ENCODE measurements around the gene CLIP3. TPM values are rescaled to one million over a fixed set of nuclear protein-coding genes. Genes with fewer than 3 reads are reported as not detected.
"Not testable (repeated sequence)": the region's sequence is repeated elsewhere in the genome, so short reads cannot be mapped to it uniquely, and the experiment has no call there.

CLIP3 gene
- total RNA-seq, 1 donor from 2014 or later, result 24.9 TPM

DNA sequence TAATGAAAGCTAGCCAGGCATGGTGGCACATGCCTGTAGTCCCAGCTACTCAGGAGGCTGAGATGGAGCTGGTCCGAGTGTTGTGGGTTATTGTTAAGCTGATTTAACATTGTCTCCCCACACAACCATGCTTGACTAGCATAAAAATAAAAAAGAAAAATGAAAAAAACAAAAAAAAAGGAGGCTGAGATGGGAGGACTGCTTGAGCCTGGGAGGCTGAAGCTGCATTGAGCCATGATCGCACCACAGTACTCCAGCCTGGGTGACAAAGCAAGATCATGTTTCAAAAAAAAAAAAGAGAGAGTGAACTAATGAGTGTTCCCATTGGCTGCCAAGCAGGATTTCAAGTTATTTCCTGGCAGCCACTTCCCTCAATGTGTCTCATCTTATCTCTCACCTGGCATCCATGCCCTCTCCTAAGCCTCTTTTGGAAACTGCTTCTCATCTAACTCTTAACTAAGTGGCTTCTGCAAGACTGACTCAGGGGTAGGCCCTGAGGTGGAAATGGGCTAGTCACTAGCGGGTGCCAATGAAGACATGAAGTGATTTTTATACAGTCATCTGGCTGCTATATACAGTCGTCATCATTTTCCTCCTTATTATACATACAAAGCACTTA lies 16.5 kb upstream of the CLIP3 start:
- DNase-seq (ENCODE audit: low spot score in 2 of 2) (no peak), FAIRE-seq (no peak)

DNA sequence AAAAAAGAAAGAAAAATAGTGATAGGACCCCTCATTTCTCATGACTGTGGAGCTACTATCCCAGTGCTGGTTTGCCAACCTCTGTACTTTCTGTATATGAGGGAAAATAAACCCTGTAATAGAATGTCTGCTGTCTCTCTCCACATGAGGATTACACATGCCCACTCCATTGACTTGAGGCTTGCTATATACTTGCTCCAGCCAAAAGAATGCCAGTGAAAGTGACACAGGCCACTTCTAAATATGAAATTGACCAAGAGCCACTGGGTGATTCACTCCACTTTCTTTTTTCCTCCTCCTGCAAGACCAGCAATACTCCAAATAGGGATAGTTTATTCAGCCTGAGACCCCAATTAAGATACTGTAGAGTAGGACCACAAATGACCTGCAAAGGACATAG lies 15.2 kb upstream of the CLIP3 start:
- FAIRE-seq (no peak), DNase-seq (ENCODE audit: low spot score in 2 of 2) (no peak)

DNA sequence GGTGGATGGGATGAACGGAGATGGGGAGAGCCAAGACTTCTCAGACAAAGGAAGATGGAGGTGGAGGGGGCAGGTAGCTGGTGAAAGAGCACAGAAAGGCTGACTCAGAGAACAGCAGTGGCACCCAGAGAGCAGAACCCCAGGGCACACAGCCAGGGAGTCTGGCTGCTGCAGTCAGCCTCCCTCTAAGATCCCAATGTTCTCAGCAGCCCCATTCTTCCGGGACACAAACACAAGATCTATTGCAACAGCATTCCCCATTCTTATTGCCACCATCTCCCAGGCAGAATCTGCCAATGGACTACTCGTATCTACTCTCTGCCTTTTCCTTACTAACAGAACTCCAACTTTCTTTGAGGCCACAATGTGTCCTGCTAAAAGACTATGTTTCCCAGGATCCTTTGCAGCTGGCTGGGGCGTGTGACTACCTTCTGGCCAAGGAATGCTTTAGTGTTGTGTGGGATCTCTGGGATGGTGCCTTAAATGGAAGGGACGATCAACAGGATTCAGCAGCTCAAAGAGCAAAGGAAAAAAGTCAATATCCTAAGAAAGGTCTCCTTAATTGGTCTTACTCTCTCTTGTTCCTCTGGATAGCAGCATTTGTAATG lies 13.9 kb upstream of the CLIP3 start:
- DNase-seq (ENCODE audit: low spot score in 2 of 2) (no peak), FAIRE-seq (no peak)

DNA sequence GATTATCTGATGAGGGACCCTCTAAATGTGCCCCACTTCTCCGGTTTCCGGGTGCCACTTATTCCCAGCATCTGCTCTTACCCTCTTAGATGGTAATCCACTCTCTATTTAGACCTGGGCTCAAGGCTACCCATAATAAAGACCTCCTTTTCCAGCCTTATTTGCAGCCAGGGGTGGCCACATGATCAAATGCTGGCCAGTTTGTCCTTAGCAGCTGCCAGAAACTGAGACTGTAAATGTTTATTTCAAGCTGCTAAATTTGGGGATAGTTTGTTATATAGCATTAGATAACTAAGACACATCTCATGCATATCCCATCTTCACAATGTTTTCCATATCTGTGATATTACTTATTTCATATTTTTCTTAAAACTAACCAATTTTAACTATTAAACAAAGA lies 11.3 kb upstream of the CLIP3 start:
- FAIRE-seq, result no peak
- DNase-seq (ENCODE audit: low spot score in 2 of 2), result no peak

DNA sequence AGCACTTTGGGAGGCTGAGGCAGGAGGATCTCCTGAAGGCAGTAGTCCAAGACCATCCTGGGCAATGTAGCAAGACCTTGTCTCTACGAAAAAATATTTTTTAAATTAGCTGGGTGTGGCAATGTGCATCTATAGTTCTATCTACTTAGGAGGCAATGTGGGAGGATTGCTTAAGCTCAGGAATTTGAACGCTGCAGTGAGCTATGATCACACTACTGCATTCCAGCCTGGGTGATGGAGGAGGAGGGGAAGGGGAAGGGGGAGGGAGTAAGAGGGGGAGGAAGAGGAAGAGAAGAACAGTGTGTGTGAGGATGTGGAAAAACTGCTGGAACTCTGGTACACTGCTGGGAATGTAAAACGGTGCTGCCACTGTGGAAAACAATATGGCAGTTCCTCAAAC lies 9.2 kb upstream of the CLIP3 start:
- DNase-seq (ENCODE audit: low spot score in 2 of 2), result no peak
- FAIRE-seq, result no peak

DNA sequence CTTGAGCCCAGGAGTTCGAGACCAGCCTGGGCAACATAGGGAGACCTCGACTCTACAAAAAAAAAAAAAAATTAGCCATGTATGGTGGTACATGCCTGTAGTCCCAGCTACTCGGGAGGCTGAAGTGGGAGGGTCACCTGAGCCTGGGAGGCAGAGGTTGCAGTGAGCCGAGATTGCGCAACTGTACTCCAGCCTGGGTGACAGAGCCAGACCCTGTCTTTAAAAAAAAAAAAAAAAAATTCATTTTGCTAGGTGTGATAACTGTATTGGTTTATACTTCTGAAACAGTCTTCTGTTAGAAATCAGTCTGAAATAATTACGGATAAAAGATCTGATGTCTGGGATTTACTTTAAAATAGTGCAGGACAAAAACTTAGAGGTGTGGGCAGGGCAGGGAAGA lies 8.4 kb upstream of the CLIP3 start:
- not testable (repeated sequence) for FAIRE-seq; DNase-seq (ENCODE audit: low spot score in 2 of 2)

DNA sequence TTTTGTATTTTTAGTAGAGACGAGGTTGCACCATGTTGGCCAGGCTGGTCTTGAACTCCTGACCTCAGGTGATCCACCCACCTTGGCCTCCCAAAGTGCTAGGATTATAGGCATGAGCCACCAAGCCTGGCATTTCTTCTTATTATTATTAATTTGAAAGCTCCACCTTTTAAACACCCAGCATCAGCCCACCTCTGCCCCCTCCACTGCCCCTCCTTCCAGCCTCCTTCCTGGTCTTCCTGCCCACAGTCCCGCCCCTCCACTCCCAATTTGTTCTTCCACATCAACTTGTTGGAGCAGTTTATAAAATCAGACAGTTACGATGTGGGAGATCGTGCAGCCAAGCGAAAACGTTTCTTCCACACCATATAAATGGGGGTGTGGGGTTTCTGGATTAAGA lies 7.8 kb upstream of the CLIP3 start:
- DNase-seq (ENCODE audit: low spot score in 2 of 2), result no peak
- no peak for FAIRE-seq

DNA sequence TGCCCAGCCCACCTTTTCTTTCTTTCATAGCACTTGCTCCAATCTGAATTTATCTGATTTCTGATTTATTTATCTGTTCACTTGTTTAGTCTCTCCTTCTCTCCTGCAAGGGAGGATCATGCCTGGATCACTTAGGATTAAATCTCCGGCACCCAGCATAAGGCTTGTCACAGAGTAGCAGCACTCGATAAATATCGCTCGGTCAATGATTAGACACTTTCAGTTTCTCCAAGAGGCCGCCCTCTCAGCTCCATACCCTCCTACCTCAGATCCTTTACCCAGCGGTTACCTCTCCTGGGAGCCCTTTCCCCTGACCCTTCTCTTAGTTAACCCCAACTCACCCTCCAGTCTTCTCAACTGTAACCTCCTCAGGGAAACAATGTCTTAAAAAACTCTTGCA lies 1.4 kb downstream of the CLIP3 start:
- no peak for FAIRE-seq
- no peak for DNase-seq (ENCODE audit: low spot score in 2 of 2)

DNA sequence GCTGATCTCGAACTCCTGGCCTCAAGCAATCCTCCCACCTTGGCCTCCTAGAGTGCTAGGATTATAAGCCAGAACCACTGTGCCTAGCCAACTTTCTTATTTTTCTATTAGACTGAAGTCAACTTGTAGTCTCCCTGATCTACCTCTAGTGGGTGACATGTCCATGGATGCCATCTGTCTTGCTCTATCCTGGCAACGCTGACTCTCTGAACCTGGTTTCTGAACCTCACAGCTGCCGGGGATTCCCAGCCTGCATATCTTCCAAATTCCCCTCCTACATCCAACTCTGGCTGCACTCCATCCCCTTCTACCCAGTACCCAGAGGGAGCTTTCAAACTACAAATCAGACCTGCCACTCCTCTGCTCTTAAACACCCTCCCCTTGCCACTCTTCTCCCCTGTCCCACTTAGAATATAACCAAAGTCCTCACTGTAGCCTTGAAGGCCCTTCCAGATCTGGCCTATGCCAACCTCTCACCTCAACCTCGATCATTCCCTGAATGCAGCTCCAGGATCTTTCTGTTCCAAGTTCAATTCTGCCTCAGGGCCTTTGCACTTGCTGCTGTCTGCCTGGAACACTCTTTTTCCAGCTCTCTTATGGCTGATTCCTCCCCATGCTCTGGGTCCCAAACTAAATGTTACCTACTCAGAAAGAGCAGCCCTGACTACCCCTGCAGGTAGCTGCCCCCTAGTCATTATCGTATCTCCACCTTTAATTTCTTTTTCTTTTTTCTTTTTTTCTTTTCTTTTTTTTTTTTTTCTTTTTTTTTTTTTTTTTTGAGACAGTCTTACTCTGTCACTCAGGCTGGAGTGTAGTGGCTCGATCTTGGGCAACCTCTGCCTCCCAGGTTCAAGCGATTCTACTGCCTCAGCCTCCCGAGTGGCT lies 2.2 kb downstream of the CLIP3 start:
- FAIRE-seq (no peak), DNase-seq (ENCODE audit: low spot score in 2 of 2) (no peak)

DNA sequence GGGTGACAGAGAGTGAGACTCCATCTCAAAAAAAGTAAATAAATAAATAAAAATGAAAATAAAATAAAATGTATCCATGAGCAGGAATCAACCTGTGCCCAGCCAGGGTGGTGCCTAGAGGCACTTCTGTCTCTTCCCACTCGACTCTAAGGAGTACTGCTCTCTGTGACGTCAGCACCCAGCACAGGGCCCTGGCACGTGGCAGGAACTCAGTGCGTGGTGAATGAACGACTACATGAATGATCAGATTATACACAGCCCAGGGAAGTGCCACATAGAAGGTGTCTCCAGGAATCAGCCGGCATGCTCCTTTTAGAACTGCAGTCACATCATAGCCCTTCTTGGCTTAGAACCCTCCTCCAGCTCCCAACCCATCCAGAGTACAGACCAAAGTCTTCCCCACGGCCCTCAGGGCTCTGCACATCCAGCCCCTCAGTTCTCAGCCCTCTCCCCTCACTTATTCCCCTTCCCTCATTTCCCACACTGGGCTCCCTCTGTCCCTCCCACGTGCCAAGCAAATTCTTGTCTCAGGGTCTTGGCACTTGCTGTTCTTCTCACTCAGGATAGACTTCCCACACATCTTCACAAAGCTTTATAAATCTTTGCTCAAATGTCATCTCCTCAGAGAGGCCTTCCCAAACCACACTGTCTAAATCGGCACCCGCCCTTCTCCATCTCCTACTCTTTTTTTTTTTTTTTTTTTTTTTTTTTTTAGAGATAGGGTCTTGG lies 4.2 kb downstream of the CLIP3 start:
- peak in 1 of 2 donors; percentile 64 for DNase-seq (ENCODE audit: low spot score in 2 of 2)
- FAIRE-seq, result no peak

DNA sequence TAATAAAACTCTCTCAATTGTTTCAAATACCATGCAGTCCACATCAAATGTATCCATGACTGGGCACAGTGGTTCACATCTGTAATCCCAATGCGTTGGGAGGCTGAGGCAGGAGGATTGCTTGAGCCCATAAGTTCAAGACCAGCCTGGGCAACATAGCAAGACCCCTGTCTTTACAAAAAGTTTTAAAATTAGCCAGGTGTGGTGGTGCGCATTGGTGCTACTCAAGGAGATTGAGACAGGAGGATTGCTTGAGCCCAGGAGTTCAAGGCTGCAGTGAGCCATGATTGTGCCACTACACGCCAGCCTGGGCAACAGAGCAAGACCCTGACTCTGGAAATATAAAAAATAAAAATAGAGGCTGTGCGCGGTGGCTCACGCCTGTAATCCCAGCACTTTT lies 5.0 kb downstream of the CLIP3 start:
- DNase-seq (ENCODE audit: low spot score in 2 of 2), result no peak
- no peak for FAIRE-seq

DNA sequence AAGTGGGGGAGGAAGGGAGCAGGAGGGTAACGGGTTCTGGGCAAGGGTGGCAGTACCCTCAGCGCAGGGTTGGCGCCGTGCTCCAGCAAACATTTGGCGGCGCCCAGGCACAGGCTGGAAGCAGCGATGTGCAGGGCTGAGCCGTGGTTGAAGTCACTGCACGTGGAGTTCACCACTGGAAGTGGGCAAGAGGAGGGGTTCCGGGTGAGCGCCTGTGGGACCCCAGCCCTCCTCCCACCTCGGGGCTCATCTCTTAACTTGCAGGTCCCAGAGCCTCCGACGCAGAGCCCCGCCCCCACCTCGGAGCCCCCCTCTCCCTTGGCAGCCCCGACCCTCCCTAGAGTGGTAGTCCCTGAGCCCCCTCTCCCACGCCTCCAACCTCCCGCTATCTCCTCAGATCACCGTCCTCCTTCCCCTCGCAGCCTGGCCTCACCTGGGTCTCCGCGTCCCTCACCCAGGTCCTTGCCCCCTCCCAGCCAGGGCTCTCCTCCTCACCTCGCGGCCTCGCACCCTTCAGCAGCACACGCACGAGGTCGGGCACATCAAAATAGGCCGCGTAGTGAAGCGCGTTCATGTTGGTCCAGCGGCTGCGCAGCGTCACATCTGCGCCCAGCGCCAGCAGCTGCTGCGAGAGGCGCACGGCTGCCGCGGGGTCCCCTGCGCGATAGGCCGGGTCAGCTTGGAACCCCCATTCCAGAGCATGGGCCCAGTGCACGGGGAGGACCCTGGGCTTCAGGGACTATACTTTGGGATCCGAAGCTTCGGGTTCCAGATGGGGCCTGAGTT lies 6.4 kb downstream of the CLIP3 start:
- no peak for DNase-seq (ENCODE audit: low spot score in 2 of 2)
- FAIRE-seq, result no peak

DNA sequence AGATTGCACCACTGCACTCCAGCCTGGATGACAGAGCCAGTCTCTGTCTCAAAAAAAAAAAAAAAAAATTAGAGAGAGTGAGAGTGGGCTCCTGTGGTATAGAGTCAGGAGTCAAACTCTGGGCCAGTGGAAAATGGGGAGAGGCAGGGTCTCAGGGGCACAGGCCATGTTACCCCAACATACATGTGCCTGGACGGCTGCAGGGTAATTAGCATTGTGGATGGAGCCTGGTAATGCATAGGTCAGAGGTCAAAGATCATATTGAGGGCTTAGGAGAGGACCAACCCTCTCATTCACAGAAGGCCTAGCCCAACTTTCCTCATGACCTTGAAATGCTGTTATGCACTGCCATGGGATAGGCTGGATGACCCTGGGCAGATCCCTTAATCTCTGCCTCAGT lies 7.1 kb downstream of the CLIP3 start:
- no peak for DNase-seq (ENCODE audit: low spot score in 2 of 2)
- no peak for FAIRE-seq

DNA sequence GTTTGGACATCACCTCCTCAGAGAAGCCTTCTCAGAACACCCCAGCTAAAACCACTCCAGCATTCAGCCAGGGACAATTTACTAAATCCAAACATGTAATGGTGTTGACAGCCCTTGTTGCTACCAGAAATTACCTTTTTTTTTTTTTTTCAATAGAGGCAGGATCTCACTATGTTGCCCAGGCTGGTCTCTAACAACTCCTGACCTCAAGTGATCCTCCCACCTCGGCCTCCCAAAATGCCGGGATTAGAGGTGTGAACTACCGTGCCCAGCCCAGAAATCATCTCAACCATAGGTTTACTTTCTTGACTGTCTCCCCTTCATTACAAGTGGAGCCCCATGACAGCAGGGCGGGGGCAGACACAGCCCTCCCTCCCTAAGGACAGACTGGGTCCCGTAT lies 9.2 kb downstream of the CLIP3 start:
- no peak for FAIRE-seq
- no peak for DNase-seq (ENCODE audit: low spot score in 2 of 2)

DNA sequence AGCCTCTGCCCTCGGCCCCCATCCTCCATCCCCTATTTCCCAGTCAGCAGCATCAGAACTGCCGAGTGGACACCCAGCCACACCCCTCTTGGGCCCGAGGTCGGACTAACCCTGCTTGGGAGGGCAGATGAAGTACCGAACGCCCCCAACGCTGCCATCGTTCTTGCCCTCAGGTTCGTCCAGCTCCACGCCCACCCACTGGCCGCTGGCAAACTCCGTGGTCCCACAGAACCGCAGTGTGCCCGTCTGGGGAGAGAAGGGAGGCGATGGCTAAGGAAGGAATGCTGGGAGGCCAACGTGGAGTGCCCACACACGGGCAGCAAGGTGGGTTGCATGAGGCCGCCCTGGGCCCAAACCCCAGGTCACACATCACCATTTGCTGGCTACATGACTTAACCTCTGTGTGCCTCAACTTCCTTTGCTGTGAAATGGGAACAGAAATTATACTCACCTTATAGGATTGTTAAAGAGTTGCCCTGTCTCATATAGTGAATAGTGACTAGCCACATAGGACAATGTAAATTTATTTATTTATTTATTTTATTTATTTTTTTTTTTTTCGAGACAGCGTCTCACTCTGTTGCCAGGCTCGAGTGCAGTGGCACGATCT lies 13.5 kb downstream of the CLIP3 start:
- FAIRE-seq, result no peak
- no peak for DNase-seq (ENCODE audit: low spot score in 2 of 2)

DNA sequence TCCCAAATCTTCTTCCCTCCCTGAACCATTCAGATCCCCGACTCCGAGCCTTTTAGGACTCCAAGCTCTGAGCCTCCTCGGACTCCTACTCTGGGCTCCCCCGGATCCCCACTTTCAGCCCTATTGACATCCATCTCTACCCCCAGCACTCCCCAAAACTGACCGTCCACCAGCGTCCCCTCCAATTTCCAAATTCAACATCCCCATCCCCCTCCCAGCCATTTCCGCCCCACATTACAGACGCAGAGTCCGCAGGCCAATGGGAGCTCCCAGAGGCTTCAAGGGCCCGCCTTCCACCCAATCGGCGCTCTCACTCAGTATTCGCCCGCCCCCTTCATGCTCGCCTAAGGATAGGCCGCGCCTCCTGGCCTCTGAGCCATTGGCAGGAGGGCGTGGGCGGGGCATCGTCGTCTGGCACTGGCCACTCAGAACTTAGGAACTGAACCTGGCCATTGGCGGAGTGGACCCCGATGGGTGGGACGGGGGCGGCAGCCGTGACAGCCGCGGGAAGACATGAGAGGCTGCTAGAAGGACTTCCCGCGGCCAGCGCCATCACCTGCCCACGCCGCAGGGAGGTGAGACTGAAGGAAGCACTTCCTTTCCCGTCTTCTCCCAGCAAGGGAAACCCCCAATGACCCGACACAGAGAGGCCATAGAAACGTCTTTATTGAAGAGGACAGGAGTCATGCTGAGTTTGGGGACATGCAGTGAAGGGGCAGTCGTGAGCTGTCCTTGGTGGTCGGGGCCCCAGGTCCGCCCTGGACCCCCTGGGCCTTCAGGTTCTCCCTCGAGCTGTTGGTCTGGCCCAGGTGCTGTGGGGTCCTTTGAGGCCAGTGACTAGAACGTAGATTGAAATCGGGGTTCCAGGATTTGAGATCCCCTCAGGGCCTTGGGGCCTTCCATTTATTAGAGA lies 18.4 kb downstream of the CLIP3 start, which contains the start of gene ALKBH6:
TSS of gene ALKBH6 (minus strand) at position 202 of the 913 bp plus-strand sequence. CDS start 816 bp downstream, outside the sequence.
- peak; percentile 95 to 99 for DNase-seq (ENCODE audit: low spot score in 2 of 2)
- FAIRE-seq, result peak; percentile 98

DNA sequence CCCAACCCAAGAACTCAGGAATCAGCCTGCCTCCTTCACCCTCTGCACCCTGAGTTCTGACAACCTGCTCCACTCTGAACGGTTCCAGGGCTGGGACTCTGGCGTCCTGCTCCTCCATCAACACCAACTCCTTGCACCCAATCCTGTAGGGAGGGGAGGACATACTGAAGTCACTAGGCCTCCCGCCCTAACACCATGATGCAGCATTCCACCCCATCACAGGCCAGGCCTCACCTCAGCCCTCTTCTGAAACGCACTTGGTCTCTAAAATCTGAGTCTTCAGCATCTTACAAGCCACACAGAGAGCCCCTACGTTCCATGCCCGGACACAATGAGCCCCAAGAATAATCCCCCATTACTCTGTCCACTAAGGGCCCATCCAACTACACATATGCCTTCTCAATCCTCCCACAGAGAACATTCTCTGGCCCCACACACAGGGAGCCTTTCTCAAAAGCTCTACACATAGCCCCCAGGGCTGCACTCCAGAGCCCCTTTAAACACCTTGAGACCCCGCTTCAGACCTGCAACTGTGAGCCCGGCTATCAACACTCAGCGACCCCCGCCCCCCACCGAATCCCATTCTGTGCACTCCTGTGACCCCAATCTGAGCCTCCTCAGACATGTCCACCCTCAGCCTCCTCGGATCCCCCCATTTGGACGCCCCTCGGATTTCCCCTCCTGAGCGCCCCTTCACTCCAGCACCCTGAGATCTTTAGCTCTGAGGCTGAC lies 19.2 kb downstream of the CLIP3 start:
- DNase-seq (ENCODE audit: low spot score in 2 of 2) (no peak), FAIRE-seq (no peak)

DNA sequence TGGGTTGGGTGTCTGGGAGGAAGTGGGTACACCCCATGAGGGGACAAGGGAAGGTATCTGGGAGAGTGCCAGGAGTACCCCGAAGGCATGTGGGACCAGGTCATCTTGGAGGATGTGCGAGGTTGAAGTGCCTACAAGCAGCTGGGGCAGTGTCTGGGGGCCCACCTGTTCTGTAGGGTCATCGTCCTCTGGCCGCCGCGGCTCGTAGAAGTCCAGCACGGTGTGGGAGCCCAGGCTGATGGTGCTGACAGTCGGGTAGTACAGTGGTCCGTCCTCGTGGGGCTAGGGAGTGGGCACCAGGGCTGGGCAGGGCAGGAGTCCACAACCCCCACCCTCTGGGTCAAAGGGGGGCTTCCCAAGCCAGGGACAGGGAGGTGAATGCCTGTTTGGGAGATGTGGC lies 22.3 kb downstream of the CLIP3 start:
- DNase-seq (ENCODE audit: low spot score in 2 of 2) (no peak), FAIRE-seq (no peak)

All from frontal cortex (tissue), 4 donors.